Measurements from ENCODE around the gene WDR59.

DNA sequence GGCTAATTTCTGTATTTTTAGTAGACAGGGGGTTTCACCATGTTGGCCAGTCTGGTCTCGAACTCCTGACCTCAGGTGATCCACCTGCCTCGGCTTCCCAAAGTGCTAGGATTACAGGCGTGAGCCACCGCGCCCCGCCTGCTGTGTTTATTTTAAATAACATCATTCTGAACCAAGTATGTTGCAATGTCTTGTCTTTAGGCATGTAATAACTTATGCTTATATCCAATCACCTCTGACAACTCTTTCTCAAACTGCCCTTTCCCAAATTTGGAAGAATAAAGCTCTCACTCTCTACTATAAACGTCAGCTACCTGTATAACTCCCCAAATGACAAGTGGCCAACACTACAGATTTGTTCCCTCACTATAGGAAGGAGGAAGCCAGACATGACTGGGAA is 107.2 kb downstream of the WDR59 start:
- TF ChIP-seq, protein P1, sequence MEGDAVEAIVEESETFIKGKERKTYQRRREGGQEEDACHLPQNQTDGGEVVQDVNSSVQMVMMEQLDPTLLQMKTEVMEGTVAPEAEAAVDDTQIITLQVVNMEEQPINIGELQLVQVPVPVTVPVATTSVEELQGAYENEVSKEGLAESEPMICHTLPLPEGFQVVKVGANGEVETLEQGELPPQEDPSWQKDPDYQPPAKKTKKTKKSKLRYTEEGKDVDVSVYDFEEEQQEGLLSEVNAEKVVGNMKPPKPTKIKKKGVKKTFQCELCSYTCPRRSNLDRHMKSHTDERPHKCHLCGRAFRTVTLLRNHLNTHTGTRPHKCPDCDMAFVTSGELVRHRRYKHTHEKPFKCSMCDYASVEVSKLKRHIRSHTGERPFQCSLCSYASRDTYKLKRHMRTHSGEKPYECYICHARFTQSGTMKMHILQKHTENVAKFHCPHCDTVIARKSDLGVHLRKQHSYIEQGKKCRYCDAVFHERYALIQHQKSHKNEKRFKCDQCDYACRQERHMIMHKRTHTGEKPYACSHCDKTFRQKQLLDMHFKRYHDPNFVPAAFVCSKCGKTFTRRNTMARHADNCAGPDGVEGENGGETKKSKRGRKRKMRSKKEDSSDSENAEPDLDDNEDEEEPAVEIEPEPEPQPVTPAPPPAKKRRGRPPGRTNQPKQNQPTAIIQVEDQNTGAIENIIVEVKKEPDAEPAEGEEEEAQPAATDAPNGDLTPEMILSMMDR (IDR thresholded peaks at IDR 0.05) = no peak
- no peak for TF ChIP-seq POLR2A (IDR thresholded peaks at IDR 0.05)
- TF ChIP-seq POLR2AphosphoS5 (IDR thresholded peaks at IDR 0.05) = no peak
- no peak for TF ChIP-seq EP300 (IDR thresholded peaks at IDR 0.05)
